HG02973 (cell line): ENCODE data around the gene SHOC1.
"Not testable (repeated sequence)": the region's sequence is repeated elsewhere in the genome, so short reads cannot be mapped to it uniquely, and the experiment has no call there.

Experiments used
- ATAC-seq: cut with Tn5 transposase; IDR thresholded peaks from one replicate; pipeline ENCODE4 v1.9.1; 2021; ENCODE audit warnings: moderate library complexity; ENCODE audit not compliant: unreplicated experiment

The SHOC1 gene

DNA sequence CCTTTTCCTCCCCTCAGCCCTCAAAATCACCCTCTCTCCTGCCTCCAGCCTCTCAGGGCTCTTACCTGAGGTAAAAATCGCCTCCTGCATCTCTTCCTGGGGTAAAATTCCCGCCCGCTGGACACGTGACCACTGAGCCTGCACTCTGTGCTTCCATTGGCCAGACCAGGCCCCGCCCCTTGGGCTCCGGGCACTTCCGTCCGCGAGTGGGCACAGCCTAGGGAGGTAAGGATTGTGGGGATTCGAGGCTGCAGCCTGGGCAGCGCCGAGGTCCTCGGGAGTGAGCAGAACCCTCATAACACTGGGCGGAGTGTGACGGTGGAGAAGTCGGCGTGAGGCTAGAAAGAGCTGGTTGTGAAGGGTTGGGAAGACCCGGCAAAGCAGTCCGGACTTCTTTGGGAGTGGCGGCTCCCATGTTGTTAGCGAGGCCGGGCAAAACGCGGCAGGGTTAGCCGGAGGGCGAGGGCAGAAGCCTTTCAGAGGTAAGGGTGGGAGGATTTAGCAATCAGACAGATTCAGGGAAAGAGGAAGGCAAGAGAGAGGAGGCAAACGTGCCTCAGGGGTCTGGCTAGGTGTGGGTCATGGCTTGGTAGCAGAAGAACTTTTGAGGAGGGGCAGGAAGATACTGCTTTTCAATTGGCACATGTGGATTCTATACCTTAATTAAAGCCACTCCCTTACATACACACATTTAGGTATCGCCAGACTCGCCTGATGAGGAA, at the start of gene SHOC1:
SHOC1 (minus strand) TSS at position 103 of the 722 bp plus-strand sequence. CDS start 3,519 bp downstream, outside the sequence.
- no peak for ATAC-seq

DNA sequence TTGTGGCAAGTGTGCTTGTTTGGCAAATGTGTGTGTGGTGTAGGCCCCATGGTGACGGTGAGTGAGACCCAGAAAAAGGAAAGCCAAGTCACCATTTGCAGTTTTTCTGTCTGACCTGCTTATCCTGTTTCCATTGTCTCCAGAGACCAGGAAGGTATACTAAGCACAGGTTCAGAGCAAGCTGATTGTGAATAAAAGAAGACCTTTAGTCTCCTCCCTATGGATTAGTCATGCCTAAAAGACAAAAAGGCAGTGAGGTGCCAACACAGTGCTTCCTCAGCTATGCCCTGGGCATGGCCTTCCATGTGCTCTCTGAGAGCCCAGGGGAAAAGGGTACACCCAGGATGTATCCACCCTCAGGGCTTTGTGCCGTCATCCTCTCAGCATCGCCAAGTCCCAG, 49.2 kb upstream of the SHOC1 start:
- ATAC-seq = no peak

DNA sequence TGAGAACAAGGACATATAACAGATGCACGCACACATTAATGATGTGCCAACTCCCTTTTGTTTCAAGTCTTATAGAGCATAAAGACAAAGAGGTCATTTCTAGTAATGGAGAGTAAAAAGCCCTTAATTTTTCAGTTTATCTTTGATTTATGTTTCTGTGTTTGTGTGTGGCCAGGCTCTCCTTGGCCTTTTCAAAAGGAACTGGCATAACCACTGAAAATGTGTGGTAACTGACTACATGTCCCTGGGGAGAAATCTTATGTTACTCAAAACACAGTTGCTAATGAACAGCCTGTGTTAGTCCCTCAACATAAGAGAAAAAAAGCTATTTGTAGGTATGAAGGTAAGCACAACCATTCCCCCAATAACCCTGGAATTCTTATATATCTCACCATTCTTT, 47.6 kb upstream of the SHOC1 start:
- no peak for ATAC-seq

DNA sequence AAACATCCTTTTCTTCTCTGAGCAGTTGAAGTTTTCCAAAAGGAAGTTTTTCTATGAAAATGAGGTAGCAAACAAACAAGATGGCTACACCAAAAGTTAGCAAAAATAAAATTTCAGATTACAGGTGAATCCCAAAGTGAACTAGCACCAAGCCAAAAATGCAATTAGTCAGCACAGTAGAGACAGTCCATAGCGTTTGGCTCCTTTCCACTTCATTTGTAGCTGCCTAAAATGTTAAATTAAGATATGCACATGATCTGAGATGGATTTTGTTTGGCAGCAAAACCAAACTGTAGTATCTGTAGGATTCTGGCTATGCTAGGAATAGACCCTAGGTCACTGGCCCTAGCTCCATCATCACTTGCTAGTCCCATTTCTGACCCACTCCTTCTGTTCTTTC, 45.7 kb upstream of the SHOC1 start:
- ATAC-seq = no peak

DNA sequence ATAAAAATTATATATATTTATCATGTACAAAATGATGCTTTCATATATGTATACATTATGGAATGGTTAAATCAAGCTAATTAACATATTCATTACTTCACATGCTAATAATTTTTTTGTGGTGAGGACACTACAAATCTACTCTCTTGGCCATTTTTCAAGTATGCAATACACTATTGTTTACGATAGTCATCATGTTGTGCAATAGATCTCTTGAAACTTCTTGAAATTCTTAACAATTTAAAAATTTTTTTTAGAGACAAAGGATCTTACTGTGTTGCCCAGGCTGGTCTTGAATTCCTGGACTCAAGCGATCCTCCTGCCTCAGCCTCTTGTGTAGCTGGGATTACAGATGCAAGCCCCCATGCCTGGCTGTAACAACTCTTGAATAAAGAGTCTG, 45.2 kb upstream of the SHOC1 start:
- no peak for ATAC-seq

DNA sequence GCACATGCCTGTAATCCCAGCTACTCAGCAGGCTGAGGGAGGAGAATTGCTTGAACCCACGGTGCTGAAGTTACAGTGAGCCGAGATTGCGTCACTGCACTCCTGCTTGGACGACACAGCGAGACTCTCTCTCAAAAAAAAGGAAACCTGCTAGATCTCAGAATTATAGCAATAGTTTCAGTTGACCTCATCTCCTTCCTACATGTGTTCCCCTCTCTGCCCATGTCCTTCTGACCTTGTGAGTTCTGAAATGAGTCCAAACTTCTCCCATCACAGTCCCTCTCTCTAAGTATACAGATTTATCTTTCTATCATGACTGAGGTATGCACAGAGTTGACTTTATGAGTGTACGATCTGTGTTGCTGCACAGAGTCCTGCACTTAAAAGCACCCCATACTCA, 44.6 kb upstream of the SHOC1 start:
- no peak for ATAC-seq

DNA sequence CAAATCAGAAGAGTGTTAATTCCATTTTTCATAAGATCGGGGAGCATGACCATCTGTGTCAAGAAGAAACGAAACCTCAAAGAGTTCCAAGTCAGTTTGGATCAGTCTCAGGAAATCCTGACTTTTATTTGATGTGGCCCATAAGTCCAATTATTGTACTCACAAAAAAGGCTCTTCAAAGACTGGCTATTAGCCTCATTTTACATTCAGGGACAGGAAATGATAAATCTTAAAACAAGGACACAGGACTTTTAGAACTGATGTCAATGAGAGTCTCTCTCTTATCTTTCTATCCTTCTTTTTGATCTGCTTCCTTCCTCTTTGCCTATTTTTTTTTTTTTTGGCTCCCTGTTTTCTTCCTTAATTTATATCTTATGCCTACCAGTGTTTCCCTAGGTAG, 43.7 kb upstream of the SHOC1 start:
- no peak for ATAC-seq

DNA sequence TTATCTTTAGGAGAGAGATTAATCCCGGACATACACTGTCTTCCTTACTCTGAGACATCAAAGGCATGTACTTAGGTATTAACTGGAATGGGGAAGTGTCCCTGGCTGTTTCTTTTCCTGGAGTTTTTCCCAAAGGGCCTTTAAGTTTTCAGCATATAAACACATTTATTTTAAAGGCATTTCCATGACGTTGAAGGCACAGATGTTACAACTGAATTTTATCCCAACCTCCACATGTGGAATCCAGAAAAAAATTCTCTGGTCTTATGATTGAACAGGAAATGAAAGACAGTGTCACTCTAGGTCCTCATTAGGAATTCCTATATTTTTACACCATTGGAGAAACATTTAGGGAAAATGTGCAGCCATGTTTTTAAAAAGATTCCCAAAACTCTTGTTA, 41.6 kb upstream of the SHOC1 start:
- ATAC-seq = no peak

DNA sequence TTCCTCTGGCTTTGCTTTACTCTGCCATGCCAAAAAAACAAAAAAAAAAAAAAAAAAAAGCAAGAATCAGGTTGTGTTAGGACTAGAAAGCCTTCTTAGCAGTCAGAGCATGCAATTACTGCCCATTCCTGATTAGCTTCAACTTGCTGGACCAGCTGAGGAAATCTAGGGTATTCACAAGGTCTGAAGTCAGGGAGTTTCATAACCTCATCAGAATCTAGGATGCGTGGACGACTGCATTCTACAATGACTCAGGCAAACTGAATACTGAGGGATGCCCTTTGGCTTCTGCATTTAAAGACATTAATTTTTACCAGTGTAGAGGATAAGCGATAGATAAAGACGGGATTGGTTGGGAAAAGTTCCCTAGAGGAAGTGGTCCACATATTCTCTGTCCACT, 39.2 kb upstream of the SHOC1 start:
- no peak for ATAC-seq

DNA sequence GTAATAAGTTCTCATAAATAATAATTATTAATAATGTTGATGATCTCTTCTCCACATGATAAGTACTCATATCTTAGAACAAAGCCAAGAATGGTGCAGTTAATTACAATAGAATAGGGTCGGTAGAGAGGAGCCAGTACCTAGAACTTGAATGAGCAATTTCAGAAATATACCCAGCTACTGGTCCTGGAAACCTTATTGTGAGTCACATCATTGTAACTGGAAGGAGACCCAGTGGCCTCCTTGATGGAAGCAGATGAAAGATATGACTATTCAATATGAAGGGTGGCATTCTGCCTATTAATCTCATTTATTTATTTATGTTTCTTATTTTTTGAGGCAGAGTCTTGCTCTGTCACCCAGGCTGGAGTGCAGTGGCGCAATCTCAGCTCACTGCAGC, 37.7 kb upstream of the SHOC1 start:
- no peak for ATAC-seq

DNA sequence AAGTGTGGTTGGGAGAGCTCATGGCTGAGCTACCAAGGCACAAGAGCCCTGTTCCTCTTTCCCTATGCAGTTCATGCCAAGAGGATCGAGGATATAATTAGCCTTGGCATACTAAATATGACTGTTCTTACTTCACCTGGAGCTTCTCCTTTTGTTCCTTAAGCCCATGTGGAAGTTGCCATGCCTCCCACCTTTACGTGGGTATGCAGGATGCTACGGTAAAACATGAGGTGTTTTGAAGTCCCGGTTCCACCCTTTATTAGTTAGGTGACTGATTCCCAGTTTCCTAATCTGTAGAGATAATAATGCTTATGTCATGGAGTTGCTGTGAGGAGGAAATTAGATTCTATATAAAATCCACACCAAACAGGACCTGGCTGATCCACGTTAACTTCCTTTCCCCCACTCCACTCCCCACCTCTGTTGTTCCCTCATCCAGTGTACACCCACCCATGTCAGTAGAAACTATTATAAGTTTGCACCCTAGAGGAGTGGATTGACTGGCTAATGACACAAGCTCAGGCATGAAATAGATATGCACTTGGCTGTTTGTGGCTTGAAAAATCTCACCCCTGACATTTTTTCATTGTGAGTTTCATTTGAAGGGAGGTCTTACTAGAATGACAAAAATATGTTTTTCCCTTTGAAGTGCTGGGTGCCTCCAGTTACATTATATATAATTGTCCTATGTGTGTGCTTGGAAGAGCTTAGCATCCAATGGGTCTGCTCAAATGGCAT, 36.8 kb upstream of the SHOC1 start:
- ATAC-seq = no peak

DNA sequence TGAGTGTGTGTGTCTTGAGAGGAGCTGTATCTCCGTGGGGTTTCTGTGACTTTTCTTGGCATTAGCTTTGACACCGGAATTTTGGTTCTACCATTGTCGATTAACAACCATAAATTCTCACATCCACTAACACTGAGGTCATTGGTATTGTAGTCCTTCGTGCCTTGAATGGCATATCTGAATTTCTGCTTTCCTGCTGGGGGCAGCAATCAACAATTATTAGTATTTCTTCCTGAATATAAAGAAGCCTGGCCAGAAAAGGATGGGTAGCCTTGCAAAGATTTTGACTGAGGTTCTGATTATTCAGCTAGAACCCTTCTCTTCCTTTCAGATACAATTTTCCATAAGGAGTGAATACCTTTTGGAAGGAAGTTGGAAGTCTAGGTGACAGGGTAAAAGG, 33.5 kb upstream of the SHOC1 start:
- no peak for ATAC-seq

DNA sequence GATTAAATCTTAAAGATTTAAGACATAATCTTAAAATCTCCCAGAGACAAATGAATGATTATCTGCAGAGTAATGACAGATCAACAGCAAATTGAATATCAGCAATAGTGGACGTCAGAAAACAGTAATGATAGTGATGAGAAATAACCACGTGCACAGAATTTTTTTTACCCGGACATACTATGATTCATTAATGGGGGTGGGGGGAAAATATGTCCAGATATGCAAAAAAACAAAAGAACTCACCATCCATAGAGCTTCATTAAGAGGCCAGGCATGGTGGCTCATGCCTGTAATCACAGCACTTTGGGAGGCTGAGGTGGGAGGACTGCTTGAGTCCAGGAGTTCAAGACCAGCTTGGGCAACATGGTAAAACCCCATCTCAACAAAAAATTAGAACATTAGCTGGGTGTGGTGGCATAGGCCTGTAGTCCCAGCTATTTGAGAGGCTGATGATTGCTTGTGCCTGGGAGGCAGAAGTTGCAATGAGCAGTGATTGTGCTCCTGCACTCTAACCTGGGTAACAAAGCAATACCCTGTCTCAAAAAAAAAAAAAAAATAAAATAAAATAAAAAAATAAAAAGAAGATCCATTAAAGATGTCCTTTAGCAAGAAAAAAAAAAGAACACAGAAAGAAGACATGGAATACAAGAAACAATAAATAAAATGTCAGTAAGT, 30.9 kb upstream of the SHOC1 start:
- ATAC-seq = no peak

DNA sequence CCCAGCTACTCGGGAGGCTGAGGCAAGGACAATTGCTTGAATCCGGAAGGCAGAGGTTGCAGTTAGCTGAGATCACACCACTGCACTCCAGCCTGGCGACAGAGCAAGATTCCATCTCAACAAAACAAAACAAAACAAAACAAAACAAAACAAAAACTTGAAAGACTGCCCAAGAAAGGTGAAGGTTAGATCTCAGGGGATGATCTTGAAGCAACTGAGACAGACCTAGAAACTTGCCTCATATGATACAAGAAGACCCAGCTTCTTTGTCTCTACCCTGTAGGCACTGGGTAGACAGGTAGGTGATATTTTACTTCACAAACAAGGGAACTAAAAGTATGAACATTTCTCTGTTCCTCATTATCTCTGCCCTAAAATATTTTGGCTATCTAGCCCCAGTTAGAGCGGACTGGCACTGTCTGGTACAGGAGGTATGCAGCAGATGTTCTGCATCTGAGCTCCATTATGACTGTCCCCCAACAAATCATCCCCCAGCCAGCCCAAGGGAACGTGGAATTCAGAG, 26.3 kb upstream of the SHOC1 start:
- no peak for ATAC-seq

DNA sequence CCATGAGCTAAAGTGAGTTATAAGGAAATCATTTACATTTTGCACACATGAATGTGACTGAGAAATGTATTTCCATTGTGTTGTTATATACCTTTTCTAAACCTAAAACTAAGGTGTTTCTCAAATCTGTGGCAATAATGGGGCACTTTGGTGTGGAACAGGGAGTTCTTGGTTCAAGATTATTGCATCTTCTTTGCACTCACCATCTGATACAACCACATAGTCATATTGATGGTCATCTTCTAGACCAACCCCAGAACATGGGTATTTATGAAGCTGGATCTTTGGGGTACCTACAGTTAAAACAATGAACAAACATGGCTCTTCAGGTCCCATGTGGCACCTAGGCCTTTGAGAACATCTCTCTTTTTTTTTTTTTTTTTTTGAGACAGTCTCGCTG, 24.6 kb upstream of the SHOC1 start:
- no peak for ATAC-seq

DNA sequence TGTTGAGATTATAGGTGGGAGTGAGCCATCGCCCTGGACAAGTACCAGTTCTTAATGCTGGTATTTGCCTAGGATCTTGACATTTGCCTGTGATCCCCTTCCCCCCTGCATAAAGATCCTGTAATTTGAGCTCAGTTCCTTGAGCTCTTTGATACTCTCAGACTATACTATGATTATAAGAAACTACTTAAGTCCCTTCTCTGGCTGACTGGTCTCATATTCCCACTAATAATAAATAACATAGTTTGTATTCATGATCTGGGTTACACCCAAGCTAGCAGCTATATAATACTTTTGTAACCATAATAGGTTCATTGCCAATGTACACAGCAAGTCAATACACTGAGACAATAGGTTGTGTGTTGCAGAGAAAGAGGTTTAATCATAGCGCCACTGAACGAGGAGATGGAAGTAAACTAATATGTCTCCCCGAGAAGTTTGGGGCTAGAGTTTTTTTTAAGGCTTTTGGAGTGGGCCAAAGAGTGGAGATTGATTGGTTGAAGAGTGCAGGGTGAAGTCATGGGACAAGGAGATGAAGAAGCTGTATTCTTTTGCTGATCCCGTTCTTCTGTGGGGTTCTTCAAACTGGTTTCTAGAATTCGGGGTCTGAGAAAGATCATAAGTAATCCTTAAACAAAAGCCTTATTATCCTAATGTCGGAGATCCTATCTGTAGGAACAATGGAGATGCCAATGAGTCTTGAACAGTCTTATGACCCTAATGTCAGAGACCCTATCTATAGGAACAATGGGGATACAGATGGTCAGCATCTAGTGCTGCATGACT, 20.7 kb upstream of the SHOC1 start:
- ATAC-seq = no peak

DNA sequence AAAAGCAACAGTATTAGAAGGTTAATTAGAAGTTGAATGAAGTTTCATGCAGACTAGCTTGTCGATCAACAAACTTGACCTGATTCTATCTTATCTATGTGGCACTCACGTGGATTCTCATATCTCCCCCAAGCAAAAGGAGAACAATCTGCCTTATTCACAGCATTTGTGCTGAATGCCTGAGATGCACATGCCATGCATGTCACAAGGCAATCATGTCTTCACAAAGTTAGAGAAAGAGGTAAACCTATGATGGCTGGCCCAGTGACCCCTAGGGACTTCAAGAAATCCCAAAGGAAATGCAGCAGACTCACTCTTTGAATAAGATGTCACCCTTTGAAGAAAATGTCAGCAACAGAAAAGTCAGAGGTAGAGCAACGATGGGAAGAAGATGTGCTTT, 17.6 kb upstream of the SHOC1 start:
- no peak for ATAC-seq

DNA sequence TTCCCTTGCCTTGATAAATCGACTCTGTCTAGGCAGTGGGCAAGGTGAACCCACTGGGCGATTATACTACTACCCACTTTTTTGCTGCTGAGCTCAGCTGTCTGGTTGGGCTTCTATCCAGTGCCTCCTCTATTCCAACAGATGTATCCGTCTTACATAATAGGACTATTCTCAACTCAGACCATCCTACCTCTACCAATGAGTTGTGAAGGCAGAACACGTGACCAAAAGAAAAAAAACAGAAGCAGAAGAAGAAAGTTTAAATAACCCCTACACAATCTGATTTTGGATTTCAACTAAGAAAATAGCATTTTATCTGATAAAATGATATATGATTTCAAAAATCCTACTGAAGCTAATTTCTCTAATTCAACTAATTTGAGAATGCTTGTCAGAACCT, 16.2 kb upstream of the SHOC1 start:
- no peak for ATAC-seq

DNA sequence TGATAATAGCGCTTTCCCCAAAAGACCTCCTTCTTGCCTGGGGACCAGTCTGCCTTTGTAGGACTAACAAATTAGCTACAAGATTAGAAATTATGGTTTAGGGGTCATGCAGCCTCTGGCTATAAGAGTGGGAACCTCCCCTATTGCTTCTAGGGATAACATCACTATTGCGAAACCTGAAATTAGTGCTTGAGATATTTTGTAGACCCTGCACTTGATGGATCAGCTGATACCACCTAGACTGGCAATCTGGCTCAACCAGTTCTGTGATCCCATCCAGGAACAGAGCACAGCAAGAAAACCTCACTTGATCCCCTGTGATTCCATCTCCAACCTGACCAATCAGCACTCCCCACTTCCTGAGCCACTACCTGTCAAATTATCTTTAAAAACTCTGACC, 15.7 kb upstream of the SHOC1 start:
- ATAC-seq = not testable (repeated sequence)

DNA sequence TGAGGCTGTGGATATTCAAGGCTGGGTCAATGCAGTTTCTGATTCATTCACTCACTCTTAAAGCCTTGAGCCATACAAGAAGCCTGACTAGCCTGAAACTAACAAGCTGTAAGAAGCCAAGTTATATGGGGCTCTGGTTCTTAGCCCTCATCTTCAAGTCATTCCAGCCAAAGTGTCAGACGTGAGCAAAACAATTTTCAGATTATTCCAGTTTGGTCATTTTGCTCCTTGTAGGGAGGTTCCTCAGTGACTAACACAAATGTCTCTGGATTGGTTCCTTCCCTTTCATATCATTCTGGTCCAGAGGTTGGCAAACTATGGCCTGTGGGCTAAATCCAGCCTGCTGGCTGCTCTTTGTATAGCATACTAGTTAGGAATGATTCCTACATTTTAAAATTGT, 12.5 kb upstream of the SHOC1 start:
- ATAC-seq = no peak

DNA sequence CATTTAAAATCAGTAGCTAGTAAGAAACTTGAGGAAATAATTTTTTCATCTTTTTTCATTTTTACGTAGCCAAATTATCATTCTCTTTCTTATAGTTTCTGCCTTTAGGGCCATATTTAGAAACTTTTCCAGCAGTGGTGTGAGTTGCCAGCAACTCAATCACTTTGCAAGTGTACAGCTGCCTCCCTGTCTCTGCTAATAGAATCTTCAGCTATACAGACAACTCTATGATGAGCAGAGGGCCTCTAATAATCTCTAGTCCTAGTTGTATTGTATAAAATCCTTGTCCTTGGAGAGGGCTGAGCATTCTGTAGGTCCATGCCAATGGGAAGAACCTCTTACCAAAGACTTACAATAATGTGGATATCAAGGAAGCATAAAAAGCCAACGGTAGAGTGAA, 11.5 kb upstream of the SHOC1 start:
- ATAC-seq = no peak
